Esophagus muscularis mucosa (tissue), 4 donors: ENCODE data around the gene AP5B1. TPM values are rescaled to one million over a fixed set of nuclear protein-coding genes. Genes with fewer than 3 reads are reported as not detected.
"Not testable (repeated sequence)": the region's sequence is repeated elsewhere in the genome, so short reads cannot be mapped to it uniquely, and the experiment has no call there.

Experiments used
- DNase-seq: peaks from one replicate; pipeline ENCODE4 v3.0.0-alpha.2; 2017; ENCODE audit errors: extremely low spot score
- H3K27ac ChIP-seq, 4 donors: fragments of 200-600 bp; sonication (generic); replicated peaks in 1 of 4; 1 replicate in 3 of 4; 2 replicates in 1 of 4; pipeline ENCODE4 v1.5.1; 2016 to 2019; ENCODE audit warnings: mild to moderate bottlenecking in 1 of 4
- H3K27me3 ChIP-seq, 4 donors: fragments of 200-600 bp; sonication (generic); one replicate each; pipeline versions ENCODE4 v1.5.1 to v1.6.0; 2016 to 2019
- H3K36me3 ChIP-seq, 4 donors: fragments of 200-600 bp; sonication (generic); one replicate each; pipeline ENCODE4 v1.5.1; 2016 to 2019
- H3K4me1 ChIP-seq, 4 donors: fragments of 200-600 bp; sonication (generic); one replicate each; pipeline ENCODE4 v1.5.1; 2016 to 2019
- H3K4me3 ChIP-seq, 4 donors: fragments of 200-600 bp; sonication (generic); 1 replicate in 2 of 4; 2 replicates in 2 of 4; pipeline ENCODE4 v1.5.1; 2016 to 2019; ENCODE audit warnings: mild to moderate bottlenecking in 4 of 4, moderate library complexity in 1 of 4
- H3K9me3 ChIP-seq, 4 donors: fragments of 200-600 bp; sonication (generic); 1 replicate in 3 of 4; 2 replicates in 1 of 4; pipeline ENCODE4 v1.5.1; 2016 to 2019
- CTCF ChIP-seq, 3 experiments: fragments of 200-600 bp in 2 of 3; fragments of 450-650 bp in 1 of 3; sonication (generic) in 2 of 3; IDR thresholded peaks; one replicate each; pipeline ENCODE4 v1.5.1; 2017 to 2019; ENCODE audit warnings: antibody characterized with exemption in 3 of 3, mild to moderate bottlenecking in 2 of 3, moderate library complexity in 1 of 3
- EP300 ChIP-seq: sonication (generic); formaldehyde crosslinking; IDR thresholded peaks from one replicate; pipeline ENCODE4 v1.6.1; 2017; ENCODE audit warnings: antibody characterized with exemption
- POLR2A ChIP-seq: fragments of 450-650 bp; IDR thresholded peaks from one replicate; pipeline ENCODE4 v1.6.1; 2017; ENCODE audit warnings: antibody characterized with exemption, moderate library complexity, mild to moderate bottlenecking, low read depth
- POLR2AphosphoS5 ChIP-seq, 2 donors: sonication (generic); formaldehyde crosslinking; IDR thresholded peaks; one replicate each; pipeline ENCODE4 v1.6.1; 2017; ENCODE audit warnings: antibody characterized with exemption in 2 of 2
- WGBS: methylation state at CpG from one replicate; pipeline ENCODE4 v1.1.5; 2018; 5-methylcytosine and 5-hydroxymethylcytosine counted together
- intact Hi-C: fragments of 100-400 bp; cut with DNase I; formaldehyde crosslinking; loops from one replicate; pipeline ENCODE4 v1.15.1; 2023
- total RNA-seq, 4 donors: library from RNA; depleted of rRNA; stranded (reverse); fragments of >200 nt; gene quantifications; one replicate each; pipeline versions ENCODE4 v1.1.0 to v1.2.1, GENCODE V29; 2016

The AP5B1 gene
- total RNA-seq, 4 donors from 2014 or later: 15.0 to 28.0 (median 24.2) TPM

GRCh38 chr11:65773784-65774411, 6.9 kb downstream of the AP5B1 start:
- H3K9me3 ChIP-seq: no peaks in the 10 kb centered on the region
- H3K4me3 ChIP-seq: no peak overlapping the region
- TF ChIP-seq POLR2A (no peak), POLR2AphosphoS5 (IDR thresholded peaks at IDR 0.05) (no peak), EP300 (no peak), CTCF (IDR thresholded peaks at IDR 0.05) (no peak)
- H3K27ac ChIP-seq: no peak overlapping the region
- WGBS: 73% methylated on average over 8 of the region's 8 CpGs
- DNase-seq: peak; percentile 31
- H3K27me3 ChIP-seq: no peaks in the 10 kb centered on the region
- intact Hi-C loops: no loop called here
- peaks cover 2 to 39% (median 25%) of the 10 kb centered on the region in 4 donors for H3K4me1 ChIP-seq
- peaks cover 12 to 28% (median 26%) of the 10 kb centered on the region in 4 donors for H3K36me3 ChIP-seq

DNA sequence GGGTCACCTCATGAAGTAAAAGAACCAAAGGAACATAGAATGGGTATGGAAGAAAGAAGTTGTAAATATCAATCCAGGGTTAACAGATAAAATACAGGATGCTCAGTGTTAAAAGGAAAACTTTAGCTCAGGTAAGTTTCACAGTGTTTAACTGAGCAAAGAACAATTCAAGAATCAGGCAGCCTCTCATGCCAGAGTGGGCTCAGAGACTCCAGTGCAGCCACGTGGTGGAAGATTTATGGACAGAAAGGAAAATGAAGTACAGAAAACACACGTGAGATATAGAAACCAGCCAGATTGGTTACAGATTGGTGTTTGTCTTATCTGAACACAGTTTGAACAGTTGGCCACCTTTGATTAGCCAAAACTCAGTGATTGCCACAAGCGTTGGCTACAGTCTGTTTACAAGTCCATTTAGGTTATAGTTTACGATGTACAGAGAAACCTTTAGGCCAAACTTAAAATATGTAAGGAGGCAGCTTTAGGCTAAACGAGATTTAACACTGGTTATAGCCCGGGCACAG, 9.1 kb downstream of the AP5B1 start:
- no peaks in the 10 kb centered on the region for H3K27me3 ChIP-seq
- 73% methylated on average over 6 of the region's 6 CpGs for WGBS
- H3K4me3 ChIP-seq: no peak overlapping the region
- peak; percentile 53 for DNase-seq
- no peaks in the 10 kb centered on the region for H3K9me3 ChIP-seq
- H3K36me3 ChIP-seq: peaks cover 0 to 6% (median 4%) of the 10 kb centered on the region in 4 donors
- no peak overlapping the region for H3K27ac ChIP-seq
- H3K4me1 ChIP-seq: peaks cover 0 to 19% (median 5%) of the 10 kb centered on the region in 4 donors
- intact Hi-C loops: no loop called here
- TF ChIP-seq POLR2AphosphoS5 (IDR thresholded peaks at IDR 0.05) (no peak), EP300 (no peak), CTCF (IDR thresholded peaks at IDR 0.05) (no peak), POLR2A (no peak)

GRCh38 chr11:65770951-65771567, 9.7 kb downstream of the AP5B1 start:
- Histone ChIP-seq H3K9me3 (no peaks in the 10 kb centered on the region), H3K27ac (no peak overlapping the region), H3K27me3 (no peaks in the 10 kb centered on the region), H3K36me3 (no peaks in the 10 kb centered on the region), H3K4me1 (peaks cover 0 to 19% (median 1%) of the 10 kb centered on the region in 4 donors), H3K4me3 (no peak overlapping the region)
- intact Hi-C loops: no loop called here
- DNase-seq: peak; percentile 74
- WGBS: 83% methylated on average over 12 of the region's 12 CpGs
- TF ChIP-seq EP300 (no peak), POLR2A (no peak), POLR2AphosphoS5 (IDR thresholded peaks at IDR 0.05) (no peak), CTCF (IDR thresholded peaks at IDR 0.05) (no peak)

- H3K27me3 ChIP-seq, H3K4me3 ChIP-seq, H3K27ac ChIP-seq, H3K4me1 ChIP-seq, H3K9me3 ChIP-seq, H3K36me3 ChIP-seq: not testable (repeated sequence)
- intact Hi-C loops: loop anchor here (2.0 kb wide), 1 partner anchor 51 kb away; no protein-coding TSS in a partner anchor
- DNase-seq: peak; percentile 2
- 81% methylated on average over 5 of the region's 5 CpGs for WGBS
These were observed 13.0 kb downstream of the AP5B1 start for GRCh38 chr11:65767806-65768205.

DNA sequence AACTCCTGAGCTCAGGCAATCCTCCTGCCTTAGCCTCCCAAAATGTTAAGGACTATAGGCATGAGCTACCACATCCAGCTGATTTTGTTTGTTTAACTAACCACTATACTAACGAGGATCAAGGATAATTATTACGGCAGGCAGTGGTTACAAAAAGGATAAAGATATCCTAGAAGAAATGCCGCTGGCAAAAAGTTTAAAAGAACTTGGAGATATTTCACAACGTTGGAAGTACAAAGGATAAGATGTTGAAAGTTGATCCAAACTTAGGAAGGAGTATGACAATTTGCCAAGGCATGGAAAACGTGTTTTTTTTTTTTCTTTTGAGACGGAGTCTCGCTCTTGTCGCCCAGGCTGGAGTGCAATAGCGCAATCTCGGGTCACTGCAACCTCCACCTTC, 13.4 kb downstream of the AP5B1 start:
- peak; percentile 8 for DNase-seq
- Histone ChIP-seq H3K9me3 (no peaks in the 10 kb centered on the region), H3K27me3 (no peaks in the 10 kb centered on the region), H3K36me3 (no peaks in the 10 kb centered on the region), H3K4me1 (peaks cover 0 to 4% (median 0%) of the 10 kb centered on the region in 4 donors), H3K4me3 (no peak overlapping the region), H3K27ac (no peak overlapping the region)
- intact Hi-C loops: no loop called here
- 79% methylated on average over 10 of the region's 10 CpGs for WGBS
- no peak for TF ChIP-seq POLR2AphosphoS5 (IDR thresholded peaks at IDR 0.05)
- TF ChIP-seq POLR2A: no peak
- no peak for TF ChIP-seq EP300
- no peak for TF ChIP-seq CTCF (IDR thresholded peaks at IDR 0.05)
